ENCODE measurements around the gene SYTL4.
"Not testable (repeated sequence)": the region's sequence is repeated elsewhere in the genome, so short reads cannot be mapped to it uniquely, and the experiment has no call there.

Gene SYTL4

DNA sequence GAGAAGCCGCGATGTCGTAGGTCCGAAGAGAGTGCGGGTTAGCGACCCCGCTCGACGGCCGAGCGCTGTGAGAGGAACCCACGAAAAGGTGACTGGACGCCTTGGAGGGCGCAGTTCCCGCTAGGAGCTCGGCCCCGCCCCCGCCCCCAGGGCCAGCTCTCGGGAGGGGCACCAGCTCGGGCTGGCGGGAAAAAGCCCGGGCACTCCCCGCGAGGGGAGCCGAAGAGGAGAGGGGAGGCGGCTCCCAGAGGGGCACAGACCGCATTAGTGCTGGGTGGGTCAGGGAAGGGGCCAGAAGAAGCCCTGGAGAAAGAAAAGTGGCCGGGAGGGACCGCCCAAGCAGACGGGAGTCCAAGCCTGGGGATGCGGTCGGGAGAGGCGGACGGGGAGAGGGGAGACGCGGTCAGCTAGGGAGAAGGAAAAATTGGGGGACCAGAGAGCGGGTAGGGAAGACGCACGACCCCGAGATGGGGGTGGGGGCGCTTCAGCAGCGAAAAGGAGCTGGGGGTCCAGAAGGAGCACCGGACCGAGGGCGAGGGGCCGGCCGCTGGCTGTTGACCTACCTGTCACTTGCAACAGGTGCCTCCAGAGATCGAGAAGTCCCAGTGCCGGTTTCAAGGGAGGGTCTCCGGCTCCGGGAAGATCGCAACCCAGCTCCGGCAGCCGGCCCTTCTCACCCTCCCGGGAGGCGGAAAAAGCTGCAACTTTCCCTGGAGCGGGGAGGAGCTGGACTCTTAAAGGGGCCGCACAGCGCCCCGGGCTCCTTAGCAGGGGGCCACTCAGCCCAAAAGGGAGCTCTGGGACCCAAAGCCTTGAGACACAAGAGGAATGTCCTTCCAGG is at the start of gene SYTL4:
Gene SYTL4 (minus strand): TSS at position 681 of the 841 bp plus-strand sequence. CDS start 30,084 bp downstream, outside the sequence.
- DNase-seq (ENCODE audit: low read depth in 1 of 2, low spot score in 1 of 2): no peak

GRCh38 chrX:100769439-100769838 is 37.5 kb upstream of the SYTL4 start:
- not testable (repeated sequence) for DNase-seq (ENCODE audit: low read depth in 1 of 2, low spot score in 1 of 2)

DNA sequence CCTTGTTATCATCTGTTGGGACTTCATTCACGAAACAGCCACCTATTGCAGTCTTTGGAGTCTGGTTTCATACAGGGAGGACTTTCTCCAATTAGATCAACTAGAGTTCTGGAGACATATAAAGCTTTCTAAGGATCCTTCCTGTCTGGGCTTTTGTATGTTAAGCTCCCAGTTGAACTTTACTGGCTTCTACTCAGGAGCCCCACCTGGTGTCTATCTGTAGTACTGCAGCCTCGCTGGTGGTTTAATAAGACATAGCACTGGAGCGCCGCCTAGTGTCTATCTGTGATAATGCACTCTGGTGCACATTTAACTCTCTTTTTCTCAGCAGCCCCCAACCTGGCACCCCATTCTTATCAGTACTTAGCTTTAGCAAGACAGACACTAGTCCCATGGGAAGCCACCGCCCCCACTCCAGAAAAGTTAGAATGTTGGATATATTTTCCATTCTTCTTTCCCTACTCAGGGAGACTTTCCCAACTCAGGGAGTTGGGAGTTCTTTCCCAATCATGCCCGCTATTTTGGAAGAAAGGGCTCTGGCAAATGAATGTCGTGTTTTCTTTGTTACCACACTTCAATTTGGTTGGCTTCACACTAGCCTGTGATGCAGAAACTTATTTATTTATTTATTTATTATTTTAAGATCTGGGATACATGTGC is 36.9 kb upstream of the SYTL4 start:
- peak; percentile 70 to 75 for DNase-seq (ENCODE audit: low read depth in 1 of 2, low spot score in 1 of 2)

DNA sequence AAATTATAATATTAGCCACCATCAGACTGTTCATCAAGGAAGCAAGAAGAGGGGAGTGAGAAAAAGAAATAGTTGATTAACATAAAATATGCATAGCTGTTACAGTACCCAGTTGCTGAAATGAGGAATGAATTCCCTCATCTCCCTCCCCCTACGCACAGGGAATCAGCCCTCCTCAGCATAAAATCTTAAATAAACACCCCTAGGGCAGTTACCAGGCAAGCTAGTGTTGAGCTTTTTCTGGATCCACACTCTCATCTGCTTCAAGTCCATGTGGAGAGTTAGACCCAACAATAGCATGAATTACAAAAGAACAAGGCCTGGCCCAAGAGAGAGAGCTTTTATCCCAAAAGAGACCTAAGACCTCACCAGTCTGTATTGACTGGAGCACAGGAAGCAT is 19.0 kb upstream of the SYTL4 start:
- no peak for DNase-seq (ENCODE audit: low read depth in 1 of 2, low spot score in 1 of 2)

DNA sequence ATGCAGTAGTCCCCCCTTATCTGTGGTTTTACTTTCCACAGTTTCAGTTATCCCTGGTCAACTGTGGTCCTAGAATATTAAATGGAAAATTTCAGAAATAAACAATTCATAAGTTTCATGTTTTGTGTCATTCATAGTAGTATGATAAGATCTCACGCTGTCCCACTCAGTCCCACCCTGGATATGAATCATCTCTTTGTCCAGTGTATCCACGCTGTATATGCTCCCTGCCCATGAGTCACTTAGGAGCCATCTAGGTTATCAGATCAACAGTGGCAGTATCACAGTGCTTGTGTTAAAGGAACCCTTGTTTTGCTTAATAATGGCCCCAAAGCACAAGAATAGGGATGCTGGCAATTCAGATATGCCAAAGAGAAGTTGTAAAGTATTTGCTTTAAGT is 16.2 kb upstream of the SYTL4 start:
- no peak for DNase-seq (ENCODE audit: low read depth in 1 of 2, low spot score in 1 of 2)

GRCh38 chrX:100747703-100748102 is 15.8 kb upstream of the SYTL4 start:
- DNase-seq (ENCODE audit: low read depth in 1 of 2, low spot score in 1 of 2): no peak

- no peak for DNase-seq (ENCODE audit: low read depth in 1 of 2, low spot score in 1 of 2)
Measured at GRCh38 chrX:100747090-100747489, 15.2 kb upstream of the SYTL4 start.

DNA sequence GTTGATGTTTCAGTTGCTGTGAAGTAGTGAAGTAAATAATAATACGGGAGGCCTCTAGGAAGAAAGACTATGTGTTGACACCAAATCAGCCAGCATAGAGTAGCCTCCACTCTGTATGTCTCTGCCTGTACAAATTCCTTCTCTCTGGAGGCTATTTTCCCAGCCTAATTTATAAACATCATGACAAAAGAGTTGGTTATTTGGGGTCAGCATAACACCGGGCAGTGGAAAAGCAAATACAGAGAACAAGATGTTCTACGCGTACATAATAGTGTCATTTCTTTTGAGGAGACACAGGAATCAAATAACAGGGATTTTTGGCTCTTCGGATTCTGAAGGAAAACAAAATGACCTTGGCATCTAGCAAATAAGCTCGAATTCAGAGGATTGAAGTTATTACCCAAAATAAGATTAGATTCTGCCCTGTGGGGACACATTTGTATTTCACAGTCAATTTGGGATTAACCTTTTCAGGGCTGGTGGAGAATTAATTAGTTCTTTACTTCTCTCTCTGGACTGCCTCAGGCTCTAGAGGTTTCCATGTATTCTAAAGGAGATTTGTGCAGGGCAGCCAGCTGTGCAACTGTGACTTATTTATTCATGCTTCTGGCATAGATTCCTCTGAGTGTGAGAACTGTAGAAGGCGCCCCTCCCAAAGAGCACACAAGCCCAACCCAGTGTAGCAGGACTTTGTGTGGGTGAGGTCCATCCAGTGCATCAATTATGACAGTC is 14.1 kb upstream of the SYTL4 start:
- DNase-seq (ENCODE audit: low read depth in 1 of 2, low spot score in 1 of 2): no peak

DNA sequence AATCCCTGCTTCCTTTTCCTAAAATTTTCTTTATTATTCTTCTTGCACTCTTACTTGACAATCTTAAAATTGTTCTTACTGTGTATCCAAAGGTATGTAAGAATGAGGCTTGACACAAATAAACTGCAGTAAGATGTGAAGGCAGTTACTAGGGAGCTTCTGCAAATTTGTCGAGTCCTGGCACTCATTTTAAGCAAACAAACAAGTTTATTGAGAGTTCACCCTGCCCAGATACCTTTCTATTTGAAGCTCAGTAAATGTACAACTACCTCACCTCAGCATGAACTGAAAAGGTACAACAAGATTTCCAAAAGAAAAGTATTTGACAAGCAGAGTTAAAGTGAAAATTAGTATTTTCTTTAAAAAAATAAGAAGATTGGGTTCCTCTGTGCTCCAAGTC is 13.3 kb upstream of the SYTL4 start:
- no peak for DNase-seq (ENCODE audit: low read depth in 1 of 2, low spot score in 1 of 2)

- no peak for DNase-seq (ENCODE audit: low read depth in 1 of 2, low spot score in 1 of 2)
Measured at GRCh38 chrX:100743009-100743607, 11.2 kb upstream of the SYTL4 start.

DNA sequence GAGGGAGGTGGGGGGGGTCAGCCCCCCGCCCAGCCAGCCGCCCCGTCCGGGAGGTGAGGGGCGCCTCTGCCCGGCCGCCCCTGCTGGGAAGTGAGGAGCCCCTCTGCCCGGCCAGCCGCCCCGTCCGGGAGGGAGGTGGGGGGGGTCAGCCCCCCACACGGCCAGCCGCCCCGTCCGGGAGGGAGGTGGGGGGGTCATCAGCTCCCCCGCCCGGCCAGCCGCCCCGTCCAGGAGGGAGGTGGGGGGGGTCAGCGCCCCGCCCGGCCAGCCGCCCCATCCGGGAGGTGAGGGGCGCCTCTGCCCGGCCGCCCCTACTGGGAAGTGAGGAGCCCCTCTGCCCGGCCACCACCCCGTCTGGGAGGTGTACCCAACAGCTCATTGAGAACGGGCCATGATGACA is 7.9 kb downstream of the SYTL4 start:
- DNase-seq (ENCODE audit: low read depth in 1 of 2, low spot score in 1 of 2): not testable (repeated sequence)

DNA sequence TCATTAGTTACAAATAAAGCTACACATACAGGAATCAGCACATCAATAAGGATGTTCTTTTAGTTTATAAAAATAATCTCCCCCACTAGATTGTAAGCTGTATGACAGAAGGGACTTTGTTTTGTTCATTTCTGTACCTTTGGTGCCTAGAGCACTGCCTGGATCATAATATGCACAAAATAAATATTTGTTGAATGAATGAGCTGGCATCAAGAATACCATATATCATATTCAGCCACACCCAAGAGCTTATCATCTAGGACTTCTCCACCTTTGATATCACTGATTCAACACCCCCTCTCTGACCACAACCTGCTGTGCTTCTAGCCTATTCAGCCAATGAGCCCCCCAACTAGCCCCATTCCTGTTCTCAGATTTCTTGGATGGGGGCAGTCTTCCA is 10.6 kb downstream of the SYTL4 start:
- DNase-seq (ENCODE audit: low read depth in 1 of 2, low spot score in 1 of 2): no peak

GRCh38 chrX:100720301-100720700 is 11.6 kb downstream of the SYTL4 start:
- no peak for DNase-seq (ENCODE audit: low read depth in 1 of 2, low spot score in 1 of 2)

DNA sequence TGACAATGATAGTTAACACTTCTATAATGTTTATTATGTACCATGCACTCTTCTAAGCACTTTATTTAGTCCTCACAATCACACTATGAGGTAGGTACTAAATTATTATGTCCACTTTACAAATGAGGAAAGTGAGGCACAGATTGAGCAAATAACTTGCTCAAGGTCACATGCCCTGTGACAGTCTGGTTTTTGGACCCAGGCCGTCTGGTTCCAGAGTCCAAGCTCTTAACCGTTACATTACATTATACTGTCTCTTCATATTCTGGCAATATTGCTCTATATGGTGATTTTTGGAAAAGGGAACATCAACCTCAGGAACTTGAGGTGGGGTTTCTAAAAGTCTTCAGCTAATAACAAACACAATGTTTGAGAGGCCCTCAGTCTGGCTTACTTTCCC is 12.8 kb downstream of the SYTL4 start:
- DNase-seq (ENCODE audit: low read depth in 1 of 2, low spot score in 1 of 2): no peak

- DNase-seq (ENCODE audit: low read depth in 1 of 2, low spot score in 1 of 2): no peak
Measured at GRCh38 chrX:100717363-100717762, 14.6 kb downstream of the SYTL4 start.

GRCh38 chrX:100710816-100711215 is 21.1 kb downstream of the SYTL4 start:
- DNase-seq (ENCODE audit: low read depth in 1 of 2, low spot score in 1 of 2): no peak

DNA sequence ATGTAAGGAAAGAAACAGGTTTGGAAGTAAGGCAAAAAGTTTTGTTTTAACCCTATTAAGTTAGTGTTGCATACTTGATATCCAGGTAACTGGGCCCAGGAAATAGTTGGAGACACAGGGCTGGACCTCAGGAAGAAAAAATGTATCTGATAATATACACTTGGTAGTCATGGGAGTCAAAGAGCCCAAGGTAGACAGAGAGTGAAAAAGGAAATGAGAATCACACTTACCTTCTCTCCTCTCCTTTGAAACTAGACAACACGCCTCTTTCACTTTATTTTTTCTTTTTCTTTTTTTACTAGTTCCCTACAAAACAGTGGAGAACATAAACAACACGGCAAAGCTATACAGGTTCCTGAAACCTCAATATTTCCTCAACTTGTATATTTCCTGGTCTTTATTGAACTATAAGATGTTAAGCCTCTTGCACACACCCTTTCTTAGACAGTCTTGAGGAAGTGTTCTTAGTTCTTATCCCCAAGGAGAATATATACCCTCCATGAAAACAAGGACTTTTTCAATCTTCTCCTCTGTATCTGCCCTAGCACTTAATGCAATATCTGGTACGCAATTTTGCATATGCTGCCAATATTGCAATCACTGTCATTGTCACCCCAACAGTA is 27.2 kb downstream of the SYTL4 start:
- DNase-seq (ENCODE audit: low read depth in 1 of 2, low spot score in 1 of 2): no peak

- DNase-seq (ENCODE audit: low read depth in 1 of 2, low spot score in 1 of 2): no peak
Measured at GRCh38 chrX:100700809-100701208, 31.1 kb downstream of the SYTL4 start.

DNA sequence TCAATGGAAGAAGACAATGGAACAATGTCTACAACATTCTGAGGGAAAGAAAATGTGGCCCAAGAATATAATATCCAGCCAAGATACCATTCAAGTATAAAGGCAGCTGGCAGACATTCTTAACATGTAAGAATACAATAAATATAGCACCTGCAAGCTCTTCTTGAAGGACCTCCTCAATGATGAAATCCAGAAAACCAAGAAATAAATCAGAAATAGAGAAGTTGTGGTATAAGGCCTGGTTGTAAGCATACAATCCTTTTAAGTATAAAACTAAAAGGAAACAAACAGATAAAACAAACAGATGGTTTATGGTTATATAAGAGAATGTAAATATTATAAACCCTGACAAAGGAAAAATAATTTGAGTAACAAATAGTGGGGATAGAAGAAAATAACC is 33.4 kb downstream of the SYTL4 start:
- no peak for DNase-seq (ENCODE audit: low read depth in 1 of 2, low spot score in 1 of 2)

DNA sequence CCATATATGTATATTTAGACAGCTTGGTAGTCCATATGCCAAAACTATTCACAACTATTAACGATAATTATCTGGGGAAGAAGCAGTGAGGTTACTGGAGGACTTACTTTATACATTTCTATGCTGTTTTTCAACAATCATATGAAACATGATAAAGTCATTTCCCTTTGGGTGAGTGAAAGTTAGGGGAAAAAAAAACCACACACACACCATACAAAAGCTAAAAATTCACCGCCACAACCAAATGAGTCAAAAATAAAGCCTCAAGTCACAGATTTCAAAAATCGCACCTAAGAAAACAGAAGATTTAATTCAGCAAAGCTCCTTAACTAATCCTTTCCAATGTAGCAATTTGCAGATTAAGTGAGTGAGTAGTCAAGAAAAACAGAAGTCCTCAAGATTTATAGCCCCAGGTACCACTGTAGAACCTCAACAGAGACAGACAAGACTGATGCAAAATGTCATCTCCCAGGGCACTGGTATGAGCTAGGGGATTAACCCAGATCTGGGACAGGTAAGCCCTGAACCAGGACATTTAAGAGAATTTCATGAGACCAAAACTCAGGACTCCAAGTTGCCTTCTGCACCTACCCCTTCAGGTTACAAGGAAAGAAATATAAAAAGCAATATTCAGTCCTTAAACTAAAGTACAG is 35.1 kb downstream of the SYTL4 start:
- DNase-seq (ENCODE audit: low read depth in 1 of 2, low spot score in 1 of 2): no peak

GRCh38 chrX:100695991-100696390 is 35.9 kb downstream of the SYTL4 start:
- DNase-seq (ENCODE audit: low read depth in 1 of 2, low spot score in 1 of 2): no peak
